ENCODE results near the gene KAT5. TPM values are rescaled to one million over a fixed set of nuclear protein-coding genes. Genes with fewer than 3 reads are reported as not detected.

KAT5 gene
- total and polyA plus RNA-seq, 8 donors, result 57.0 to 69.2 (median 64.3) TPM

DNA sequence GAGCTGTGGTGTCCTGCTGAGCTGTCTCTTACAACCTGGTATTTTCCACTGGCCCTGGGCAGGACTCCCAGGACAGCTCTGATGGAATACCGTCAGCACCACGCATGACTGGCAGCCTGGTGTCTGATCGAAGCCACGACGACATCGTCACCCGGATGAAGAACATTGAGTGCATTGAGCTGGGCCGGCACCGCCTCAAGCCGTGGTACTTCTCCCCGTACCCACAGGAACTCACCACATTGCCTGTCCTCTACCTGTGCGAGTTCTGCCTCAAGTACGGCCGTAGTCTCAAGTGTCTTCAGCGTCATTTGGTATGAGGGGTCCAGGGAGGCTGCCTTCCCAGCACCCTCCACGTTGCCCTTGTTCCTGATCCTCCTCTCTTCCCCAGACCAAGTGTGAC, 2.4 kb downstream of the KAT5 start:
- no peak overlapping the region for H3K27ac ChIP-seq
- no peak for DNase-seq
- no peaks in the 10 kb centered on the region for H3K9me3 ChIP-seq
- H3K4me3 ChIP-seq, result no peak overlapping the region
- peaks cover 8 to 67% of the 10 kb centered on the region in 2 donors for H3K36me3 ChIP-seq
- TF ChIP-seq, protein P1, sequence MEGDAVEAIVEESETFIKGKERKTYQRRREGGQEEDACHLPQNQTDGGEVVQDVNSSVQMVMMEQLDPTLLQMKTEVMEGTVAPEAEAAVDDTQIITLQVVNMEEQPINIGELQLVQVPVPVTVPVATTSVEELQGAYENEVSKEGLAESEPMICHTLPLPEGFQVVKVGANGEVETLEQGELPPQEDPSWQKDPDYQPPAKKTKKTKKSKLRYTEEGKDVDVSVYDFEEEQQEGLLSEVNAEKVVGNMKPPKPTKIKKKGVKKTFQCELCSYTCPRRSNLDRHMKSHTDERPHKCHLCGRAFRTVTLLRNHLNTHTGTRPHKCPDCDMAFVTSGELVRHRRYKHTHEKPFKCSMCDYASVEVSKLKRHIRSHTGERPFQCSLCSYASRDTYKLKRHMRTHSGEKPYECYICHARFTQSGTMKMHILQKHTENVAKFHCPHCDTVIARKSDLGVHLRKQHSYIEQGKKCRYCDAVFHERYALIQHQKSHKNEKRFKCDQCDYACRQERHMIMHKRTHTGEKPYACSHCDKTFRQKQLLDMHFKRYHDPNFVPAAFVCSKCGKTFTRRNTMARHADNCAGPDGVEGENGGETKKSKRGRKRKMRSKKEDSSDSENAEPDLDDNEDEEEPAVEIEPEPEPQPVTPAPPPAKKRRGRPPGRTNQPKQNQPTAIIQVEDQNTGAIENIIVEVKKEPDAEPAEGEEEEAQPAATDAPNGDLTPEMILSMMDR (IDR thresholded peaks at IDR 0.05), result no peak
- ATAC-seq, result no peak
- intact Hi-C loops (cut with DNase I), result loop anchor here in 1 of 2 donors (10.0 kb wide), 1 partner anchor 110 kb away; no protein-coding TSS in a partner anchor
- H3K4me1 ChIP-seq, result peaks cover 16 to 49% of the 10 kb centered on the region in 2 donors
- H3K27me3 ChIP-seq, result no peaks in the 10 kb centered on the region

DNA sequence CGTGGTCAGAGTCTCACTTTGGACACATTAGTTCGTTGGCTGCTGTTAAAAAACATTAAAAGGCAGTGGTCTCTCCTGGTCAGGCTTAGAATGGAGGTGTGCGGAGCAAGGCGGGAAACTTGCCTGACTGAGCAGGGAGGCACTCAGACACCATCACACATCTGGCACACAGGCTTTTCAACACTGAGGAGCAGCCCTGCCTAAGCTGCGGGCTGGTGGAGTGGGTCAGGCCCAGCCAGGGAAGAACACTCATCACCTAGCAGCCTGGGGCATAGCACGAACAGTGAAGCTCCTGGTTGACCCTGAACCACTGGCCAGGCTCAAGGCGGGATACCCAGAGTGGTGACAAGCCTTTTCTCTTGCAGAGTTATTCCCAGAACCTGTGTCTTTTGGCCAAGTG, 4.2 kb downstream of the KAT5 start:
- DNase-seq (no peak), ATAC-seq (no peak)
- TF ChIP-seq, protein P1 (IDR thresholded peaks at IDR 0.05), result no peak
- Histone ChIP-seq H3K27ac (no peak overlapping the region), H3K4me1 (peaks cover 16 to 46% of the 10 kb centered on the region in 2 donors), H3K27me3 (no peaks in the 10 kb centered on the region), H3K4me3 (no peak overlapping the region), H3K9me3 (no peaks in the 10 kb centered on the region), H3K36me3 (peaks cover 8 to 69% of the 10 kb centered on the region in 2 donors)
- intact Hi-C loops (cut with DNase I), result loop anchor here in 1 of 2 donors (10.0 kb wide), 1 partner anchor 108 kb away; no protein-coding TSS in a partner anchor

DNA sequence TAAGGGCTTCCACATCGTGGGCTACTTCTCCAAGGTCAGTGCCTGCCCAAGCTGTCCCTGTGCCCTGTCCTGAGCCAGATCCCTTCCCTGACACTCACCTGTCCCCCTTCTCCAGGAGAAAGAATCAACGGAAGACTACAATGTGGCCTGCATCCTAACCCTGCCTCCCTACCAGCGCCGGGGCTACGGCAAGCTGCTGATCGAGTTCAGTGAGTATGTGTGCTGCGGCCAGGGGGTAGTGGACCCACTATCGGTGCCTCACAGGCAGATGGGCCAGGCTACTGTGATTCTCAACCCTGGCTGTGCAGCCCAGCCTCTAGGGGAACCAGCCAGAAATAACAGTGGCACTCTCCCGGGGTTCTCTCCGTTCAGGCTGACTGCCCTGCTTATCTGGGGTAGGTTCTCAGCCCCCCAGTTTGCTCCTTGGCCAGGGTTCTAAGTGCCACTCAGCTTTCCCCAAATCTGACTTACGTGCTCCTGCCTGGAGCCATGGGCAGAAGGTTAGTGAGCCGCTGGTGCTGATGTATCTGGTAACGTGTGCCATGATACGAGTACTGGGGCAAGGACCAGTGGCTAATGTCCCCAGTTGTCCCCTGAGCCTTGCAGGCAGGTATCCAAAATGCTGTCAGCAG, 4.8 kb downstream of the KAT5 start:
- Histone ChIP-seq H3K36me3 (peaks cover 8 to 69% of the 10 kb centered on the region in 2 donors), H3K9me3 (no peaks in the 10 kb centered on the region), H3K27ac (no peak overlapping the region), H3K27me3 (no peaks in the 10 kb centered on the region), H3K4me3 (no peak overlapping the region), H3K4me1 (peaks cover 16 to 44% of the 10 kb centered on the region in 2 donors)
- ATAC-seq, result no peak
- intact Hi-C loops (cut with DNase I), result loop anchor here in 1 of 2 donors (10.0 kb wide), 1 partner anchor 108 kb away; no protein-coding TSS in a partner anchor
- TF ChIP-seq, protein P1 (IDR thresholded peaks at IDR 0.05), result no peak
- DNase-seq, result no peak

DNA sequence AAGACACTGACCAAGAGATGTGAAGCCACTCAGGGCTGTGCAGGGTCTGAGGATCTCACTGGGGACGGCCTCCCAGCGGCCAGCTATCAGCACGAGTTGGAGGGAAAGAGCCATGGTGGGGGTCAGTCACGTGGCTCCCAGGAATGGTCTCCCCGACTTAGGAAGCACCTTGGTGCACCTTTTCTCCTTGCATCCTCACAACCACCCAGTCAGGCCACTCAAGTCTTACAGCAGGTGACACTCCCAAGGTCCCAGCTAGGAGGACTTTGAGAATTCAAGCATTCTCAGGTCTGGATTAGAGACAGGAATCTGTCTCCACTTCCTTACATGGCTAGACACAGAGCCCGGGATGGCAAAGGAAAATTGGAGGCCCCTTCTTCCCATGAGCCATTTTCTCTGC, 5.9 kb downstream of the KAT5 start:
- Histone ChIP-seq H3K27me3 (no peaks in the 10 kb centered on the region), H3K4me3 (no peak overlapping the region), H3K4me1 (peaks cover 12 to 40% of the 10 kb centered on the region in 2 donors), H3K36me3 (peaks cover 8 to 67% of the 10 kb centered on the region in 2 donors), H3K27ac (no peak overlapping the region), H3K9me3 (no peaks in the 10 kb centered on the region)
- DNase-seq (no peak), ATAC-seq (no peak)
- TF ChIP-seq, protein P1 (IDR thresholded peaks at IDR 0.05), result no peak
- intact Hi-C loops (cut with DNase I), result loop anchor here in 1 of 2 donors (10.0 kb wide), 1 partner anchor 107 kb away; no protein-coding TSS in a partner anchor

DNA sequence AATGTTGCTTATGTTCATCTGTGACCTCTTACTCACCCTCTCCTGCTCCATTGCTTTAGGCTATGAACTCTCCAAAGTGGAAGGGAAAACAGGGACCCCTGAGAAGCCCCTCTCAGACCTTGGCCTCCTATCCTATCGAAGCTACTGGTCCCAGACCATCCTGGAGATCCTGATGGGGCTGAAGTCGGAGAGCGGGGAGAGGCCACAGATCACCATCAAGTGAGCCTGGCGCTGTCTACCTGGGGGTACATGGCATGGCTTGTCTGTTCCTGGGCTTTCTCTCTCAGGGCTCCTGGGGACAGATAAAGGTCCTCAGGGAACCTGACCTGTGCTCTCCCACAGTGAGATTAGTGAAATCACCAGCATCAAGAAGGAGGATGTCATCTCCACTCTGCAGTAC, 6.5 kb downstream of the KAT5 start:
- Histone ChIP-seq H3K27ac (no peak overlapping the region), H3K27me3 (no peaks in the 10 kb centered on the region), H3K4me3 (peak overlapping the region in 1 of 2 donors; percentile 85), H3K4me1 (peaks cover 7 to 34% of the 10 kb centered on the region in 2 donors), H3K36me3 (peaks cover 8 to 61% of the 10 kb centered on the region in 2 donors), H3K9me3 (no peaks in the 10 kb centered on the region)
- TF ChIP-seq, protein P1 (IDR thresholded peaks at IDR 0.05), result no peak
- no peak for ATAC-seq
- no peak for DNase-seq
- intact Hi-C loops (cut with DNase I), result loop anchor here in 1 of 2 donors (10.0 kb wide), 1 partner anchor 106 kb away; no protein-coding TSS in a partner anchor
